ENCODE results near the gene CALML3.

Gene CALML3

DNA sequence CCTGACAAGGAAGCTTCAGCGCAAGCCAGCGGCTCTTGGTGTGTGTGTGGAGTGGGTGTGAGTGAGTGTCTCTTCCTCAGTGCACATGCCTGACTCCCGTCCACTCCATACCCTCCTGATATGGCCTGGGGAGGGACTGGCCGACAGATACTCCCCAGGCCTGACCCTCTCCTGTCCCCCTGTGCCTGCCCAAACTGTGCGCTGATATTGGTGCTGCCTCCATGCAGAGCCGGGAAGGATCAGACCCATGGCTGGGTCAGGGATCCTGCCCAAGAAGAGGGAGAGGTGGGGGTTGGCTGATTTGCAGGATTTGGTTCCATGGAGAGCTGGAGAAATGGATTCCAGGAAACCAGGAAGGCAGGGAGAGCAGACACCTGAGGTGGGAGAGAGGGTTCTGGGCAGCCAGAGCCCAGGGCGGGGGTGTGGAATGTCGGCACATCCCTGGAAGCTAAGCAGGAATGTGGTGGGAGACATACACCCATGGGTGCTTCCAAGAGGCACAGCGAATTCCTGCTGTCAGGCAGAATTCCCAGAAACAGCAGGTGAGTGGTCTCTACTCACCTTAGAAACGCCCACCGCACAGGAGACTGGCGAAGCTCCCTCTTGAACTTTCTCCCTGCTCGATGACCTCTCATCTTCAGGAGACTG, 31.7 kb upstream of the CALML3 start:
- Histone ChIP-seq H3K27me3 (ENCODE audit: control insufficient read depth, insufficient read depth, low read length) (no peaks in the 10 kb centered on the region), H3K4me1 (ENCODE audit: control insufficient read depth, insufficient read depth, low read length) (peaks cover 10% of the 10 kb centered on the region), H3K9ac (ENCODE audit: low read length) (no peak overlapping the region), H3K27ac (ENCODE audit: low read depth, low read length) (no peak overlapping the region), H3K9me3 (ENCODE audit: control insufficient read depth, insufficient read depth, low read depth, low read length) (peaks cover 21% of the 10 kb centered on the region), H3K36me3 (ENCODE audit: control insufficient read depth, insufficient read depth, low read length) (no peaks in the 10 kb centered on the region), H3K4me3 (ENCODE audit: low read depth, low read length) (no peak overlapping the region)

DNA sequence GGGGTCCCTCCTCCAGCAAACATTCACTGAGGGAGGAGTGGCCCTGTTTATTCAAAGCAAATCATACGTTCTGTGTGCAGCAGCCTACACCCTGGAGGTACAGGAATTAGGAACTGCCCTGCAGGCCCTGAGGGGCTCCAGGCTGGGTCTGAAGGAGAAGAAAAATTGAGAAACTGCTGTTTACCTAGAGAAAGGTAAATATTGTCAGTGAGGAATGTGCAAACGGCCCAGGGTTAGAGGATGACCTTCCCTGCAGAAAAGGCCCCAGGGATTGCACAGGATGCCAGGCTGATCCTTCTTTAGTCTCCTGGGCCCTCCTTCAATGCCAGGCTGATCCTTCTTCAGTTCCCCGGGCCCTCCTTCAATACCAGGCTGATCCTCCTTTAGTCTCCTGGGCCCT, 31.1 kb upstream of the CALML3 start:
- no peaks in the 10 kb centered on the region for H3K27me3 ChIP-seq (ENCODE audit: control insufficient read depth, insufficient read depth, low read length)
- H3K9ac ChIP-seq (ENCODE audit: low read length): no peak overlapping the region
- no peaks in the 10 kb centered on the region for H3K36me3 ChIP-seq (ENCODE audit: control insufficient read depth, insufficient read depth, low read length)
- no peak overlapping the region for H3K4me3 ChIP-seq (ENCODE audit: low read depth, low read length)
- no peak overlapping the region for H3K27ac ChIP-seq (ENCODE audit: low read depth, low read length)
- peaks cover 3% of the 10 kb centered on the region; the same call in 1 of the 2 replicates for H3K4me1 ChIP-seq (ENCODE audit: control insufficient read depth, insufficient read depth, low read length)
- H3K9me3 ChIP-seq (ENCODE audit: control insufficient read depth, insufficient read depth, low read depth, low read length): peaks cover 21% of the 10 kb centered on the region

DNA sequence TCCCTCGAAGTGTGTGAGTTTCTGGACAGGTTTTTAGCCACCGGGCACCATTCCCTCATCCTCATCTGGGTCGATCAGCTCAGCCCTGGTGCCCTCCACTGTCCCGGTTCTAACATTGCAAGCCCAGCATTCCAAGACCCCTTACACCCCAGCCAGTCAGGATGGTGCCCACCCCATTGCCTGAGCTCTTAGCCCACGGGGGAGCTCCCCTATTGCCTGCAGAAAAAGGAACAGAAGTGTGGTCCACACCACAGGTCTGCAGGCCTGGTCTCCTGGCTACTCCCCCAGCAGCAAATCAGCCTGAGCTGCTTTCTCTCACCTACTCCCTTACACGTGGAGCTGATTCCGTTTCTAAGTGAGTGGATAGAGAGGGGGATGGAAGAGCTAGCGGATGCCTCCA, 30.1 kb upstream of the CALML3 start:
- Histone ChIP-seq H3K27ac (ENCODE audit: low read depth, low read length) (no peak overlapping the region), H3K4me3 (ENCODE audit: low read depth, low read length) (no peak overlapping the region), H3K27me3 (ENCODE audit: control insufficient read depth, insufficient read depth, low read length) (no peaks in the 10 kb centered on the region), H3K9me3 (ENCODE audit: control insufficient read depth, insufficient read depth, low read depth, low read length) (peaks cover 21% of the 10 kb centered on the region), H3K36me3 (ENCODE audit: control insufficient read depth, insufficient read depth, low read length) (no peaks in the 10 kb centered on the region), H3K9ac (ENCODE audit: low read length) (no peak overlapping the region), H3K4me1 (ENCODE audit: control insufficient read depth, insufficient read depth, low read length) (peaks cover 3% of the 10 kb centered on the region; the same call in 1 of the 2 replicates)

DNA sequence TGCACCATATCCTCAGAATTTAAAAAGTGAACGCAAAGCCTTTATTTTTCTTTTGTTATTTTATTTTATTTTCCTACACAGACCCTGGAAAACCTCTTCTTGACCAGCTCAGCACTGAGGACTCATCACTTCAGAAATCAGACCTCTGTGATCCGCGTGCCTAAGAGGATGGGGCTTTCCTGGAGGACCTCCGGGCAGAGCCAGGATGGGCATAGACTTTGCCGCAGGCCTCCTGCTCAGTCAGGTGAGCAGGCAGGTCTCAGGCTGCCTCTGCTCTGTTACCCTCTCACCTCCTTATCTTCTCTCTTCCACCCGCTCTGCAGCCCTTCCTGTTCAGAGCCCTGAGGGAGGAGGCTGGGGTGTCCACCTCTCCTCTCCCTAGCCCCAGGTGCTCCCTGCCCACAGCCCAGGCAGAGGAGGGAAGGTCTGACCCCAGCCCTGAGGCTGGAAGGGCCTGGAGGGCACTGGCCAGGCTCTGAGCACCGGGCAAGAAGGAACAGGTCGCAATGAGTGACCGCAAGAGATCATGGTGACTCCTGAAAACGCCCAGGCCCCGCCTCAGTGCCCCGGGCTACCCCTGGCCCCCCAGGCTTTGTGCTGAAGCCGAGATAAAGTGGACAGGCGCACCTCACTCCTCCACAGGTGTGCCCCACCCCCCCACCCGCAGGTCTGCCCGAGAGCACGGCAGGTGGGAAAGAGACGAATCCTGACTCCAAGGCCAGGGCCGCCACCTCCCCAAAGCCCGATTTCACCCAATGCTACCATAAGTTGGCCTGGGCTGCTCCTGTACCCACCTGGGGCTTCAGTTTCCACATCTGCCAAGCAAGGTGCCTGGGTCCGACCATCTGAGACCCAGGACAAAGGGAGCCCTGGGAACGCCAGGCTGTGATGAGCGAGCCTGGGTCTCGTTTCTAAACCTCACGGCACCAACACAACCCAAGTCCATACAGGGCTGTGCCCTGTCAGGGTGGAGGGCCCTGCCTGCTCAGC, 28.2 kb upstream of the CALML3 start:
- H3K27ac ChIP-seq (ENCODE audit: low read depth, low read length): no peak overlapping the region
- peaks cover 5% of the 10 kb centered on the region; the same call in 1 of the 2 replicates for H3K4me1 ChIP-seq (ENCODE audit: control insufficient read depth, insufficient read depth, low read length)
- H3K9me3 ChIP-seq (ENCODE audit: control insufficient read depth, insufficient read depth, low read depth, low read length): peaks cover 16% of the 10 kb centered on the region
- no peak overlapping the region for H3K9ac ChIP-seq (ENCODE audit: low read length)
- H3K27me3 ChIP-seq (ENCODE audit: control insufficient read depth, insufficient read depth, low read length): peaks cover 7% of the 10 kb centered on the region; the same call in 1 of the 2 replicates
- no peaks in the 10 kb centered on the region for H3K36me3 ChIP-seq (ENCODE audit: control insufficient read depth, insufficient read depth, low read length)
- H3K4me3 ChIP-seq (ENCODE audit: low read depth, low read length): no peak overlapping the region

DNA sequence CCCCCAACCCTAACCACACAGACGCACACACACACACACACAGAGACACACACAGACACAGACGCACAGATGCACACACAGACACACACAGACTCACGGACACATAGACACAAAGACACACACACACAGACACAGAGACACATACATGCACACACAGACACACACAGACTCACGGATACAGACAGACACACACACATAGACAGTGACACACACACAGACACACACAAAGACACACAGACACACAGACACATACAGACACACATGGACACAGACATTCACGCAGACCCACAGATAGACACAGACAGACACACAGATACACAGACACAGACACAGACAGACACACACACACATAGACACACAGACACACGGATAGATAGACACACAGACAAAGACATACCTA, 27.5 kb upstream of the CALML3 start:
- H3K4me1 ChIP-seq (ENCODE audit: control insufficient read depth, insufficient read depth, low read length): peaks cover 5% of the 10 kb centered on the region; the same call in 1 of the 2 replicates
- no peak overlapping the region for H3K4me3 ChIP-seq (ENCODE audit: low read depth, low read length)
- H3K27me3 ChIP-seq (ENCODE audit: control insufficient read depth, insufficient read depth, low read length): peaks cover 7% of the 10 kb centered on the region; the same call in 1 of the 2 replicates
- no peak overlapping the region for H3K9ac ChIP-seq (ENCODE audit: low read length)
- H3K36me3 ChIP-seq (ENCODE audit: control insufficient read depth, insufficient read depth, low read length): no peaks in the 10 kb centered on the region
- H3K27ac ChIP-seq (ENCODE audit: low read depth, low read length): no peak overlapping the region
- H3K9me3 ChIP-seq (ENCODE audit: control insufficient read depth, insufficient read depth, low read depth, low read length): peaks cover 8% of the 10 kb centered on the region

DNA sequence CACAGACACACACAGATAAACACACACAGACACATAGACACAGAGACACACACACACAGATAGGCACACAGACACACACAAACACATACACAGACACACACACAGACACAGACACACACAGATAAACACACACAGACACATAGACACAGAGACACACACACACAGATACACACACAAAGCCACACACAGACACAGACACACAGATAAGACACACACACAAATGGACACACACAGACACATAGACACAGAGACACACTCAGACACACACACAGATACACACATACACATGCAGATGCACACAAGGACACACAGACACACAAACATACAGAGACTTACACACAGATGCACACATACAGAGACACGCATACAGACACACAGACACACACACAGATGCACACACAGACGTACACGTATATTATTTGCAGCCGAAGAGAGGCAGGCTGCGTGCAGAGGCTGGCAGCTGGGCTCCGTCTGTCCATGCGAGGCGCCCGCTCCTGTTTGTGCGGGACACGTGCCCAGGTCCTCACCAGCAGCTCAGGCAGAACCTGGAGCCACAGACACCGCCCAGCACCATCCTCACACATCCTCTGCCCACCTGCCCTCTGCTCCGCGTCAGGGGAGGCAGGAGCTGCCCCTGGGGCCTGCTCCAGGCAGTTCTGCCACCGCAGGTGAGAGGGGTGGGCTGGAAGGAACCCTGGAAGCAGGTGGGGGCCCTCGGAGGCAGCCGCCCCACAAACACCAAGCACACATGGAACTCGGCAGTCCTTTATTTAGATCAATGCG, 26.6 kb upstream of the CALML3 start:
- Histone ChIP-seq H3K4me3 (ENCODE audit: low read depth, low read length) (no peak overlapping the region), H3K4me1 (ENCODE audit: control insufficient read depth, insufficient read depth, low read length) (peaks cover 5% of the 10 kb centered on the region; the same call in 1 of the 2 replicates), H3K27me3 (ENCODE audit: control insufficient read depth, insufficient read depth, low read length) (peaks cover 7% of the 10 kb centered on the region; the same call in 1 of the 2 replicates), H3K9me3 (ENCODE audit: control insufficient read depth, insufficient read depth, low read depth, low read length) (no peaks in the 10 kb centered on the region; the same call in 1 of the 2 replicates), H3K27ac (ENCODE audit: low read depth, low read length) (no peak overlapping the region), H3K9ac (ENCODE audit: low read length) (no peak overlapping the region), H3K36me3 (ENCODE audit: control insufficient read depth, insufficient read depth, low read length) (no peaks in the 10 kb centered on the region)

DNA sequence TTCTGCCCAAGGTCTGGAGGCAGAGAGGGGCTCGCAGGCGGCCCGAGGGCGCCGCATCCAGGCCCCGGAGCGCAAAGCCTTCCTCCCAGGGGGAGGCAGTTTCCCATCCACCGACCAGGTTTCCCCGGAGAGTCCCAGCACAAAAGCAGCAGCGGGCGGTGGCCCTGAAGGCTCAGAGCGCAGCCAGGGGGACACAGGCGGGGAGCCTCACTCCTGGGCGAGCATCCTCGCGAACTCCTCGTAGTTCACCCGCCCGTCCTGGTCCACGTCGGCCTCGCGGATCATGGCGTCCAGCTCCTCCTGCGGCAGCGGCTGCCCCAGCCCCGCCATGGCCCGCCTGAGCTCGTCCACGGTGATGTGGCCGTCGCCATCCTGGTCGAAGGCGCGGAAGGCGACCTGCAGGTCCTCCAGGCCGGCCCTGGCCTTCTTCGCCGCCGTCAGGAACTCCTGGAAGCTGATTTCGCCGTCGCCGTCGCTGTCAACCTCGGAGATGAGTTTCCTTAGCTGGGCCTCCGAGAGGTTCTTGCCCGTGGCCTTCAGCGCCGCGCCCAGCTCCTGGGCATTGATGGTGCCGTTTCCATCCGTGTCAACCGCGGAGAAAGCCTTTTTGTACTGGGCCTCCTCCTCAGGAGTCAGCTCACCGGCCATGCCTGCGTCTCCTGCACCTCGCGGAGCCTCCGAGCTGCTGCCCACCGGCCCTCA, 25.8 kb upstream of the CALML3 start:
- Histone ChIP-seq H3K36me3 (ENCODE audit: control insufficient read depth, insufficient read depth, low read length) (no peaks in the 10 kb centered on the region), H3K27ac (ENCODE audit: low read depth, low read length) (no peak overlapping the region), H3K9ac (ENCODE audit: low read length) (no peak overlapping the region), H3K4me1 (ENCODE audit: control insufficient read depth, insufficient read depth, low read length) (peaks cover 5% of the 10 kb centered on the region; the same call in 1 of the 2 replicates), H3K4me3 (ENCODE audit: low read depth, low read length) (no peak overlapping the region), H3K27me3 (ENCODE audit: control insufficient read depth, insufficient read depth, low read length) (peaks cover 7% of the 10 kb centered on the region; the same call in 1 of the 2 replicates), H3K9me3 (ENCODE audit: control insufficient read depth, insufficient read depth, low read depth, low read length) (no peaks in the 10 kb centered on the region)

DNA sequence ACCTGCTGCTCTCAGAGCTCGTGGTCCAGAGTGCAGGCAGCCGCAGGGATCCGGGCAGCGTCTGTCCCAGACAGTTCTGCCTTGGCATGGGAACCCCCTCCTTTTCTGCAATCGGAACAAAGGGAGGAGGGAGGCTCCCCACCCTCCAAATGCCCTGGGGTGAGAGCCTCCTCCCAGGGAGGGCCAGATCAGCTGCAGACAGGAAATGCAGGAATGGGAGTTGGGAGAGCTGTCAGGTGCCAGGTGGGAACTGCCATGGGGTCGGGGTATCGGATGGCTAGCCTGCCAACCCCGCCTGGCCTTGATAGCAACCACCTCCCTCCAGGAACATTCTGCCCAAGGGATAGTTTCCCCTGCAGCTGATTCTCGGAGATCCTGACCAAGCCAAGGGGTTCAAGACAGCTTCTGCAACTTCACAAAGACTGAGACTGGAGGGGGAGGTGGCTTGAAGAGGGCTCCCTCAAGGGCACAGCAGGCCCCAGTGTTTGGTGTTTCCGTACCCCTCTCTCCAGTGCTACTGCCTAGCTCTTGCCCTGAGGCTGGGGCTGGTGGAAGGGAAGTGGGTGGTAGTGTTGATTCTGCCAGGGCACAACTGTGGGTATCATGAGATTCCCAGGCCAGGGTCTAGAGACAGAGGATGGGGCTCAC, 25.1 kb upstream of the CALML3 start, which contains the start of gene CALML5:
Gene CALML5 (minus strand): TSS at position 78 of the 648 bp plus-strand sequence. CDS start 132 bp downstream, outside the sequence.
- Histone ChIP-seq H3K36me3 (ENCODE audit: control insufficient read depth, insufficient read depth, low read length) (no peaks in the 10 kb centered on the region), H3K27ac (ENCODE audit: low read depth, low read length) (no peak within 1 kb of the TSS), H3K4me3 (ENCODE audit: low read depth, low read length) (no peak within 1 kb of the TSS), H3K9me3 (ENCODE audit: control insufficient read depth, insufficient read depth, low read depth, low read length) (no peaks in the 10 kb centered on the region), H3K27me3 (ENCODE audit: control insufficient read depth, insufficient read depth, low read length) (peaks cover 7% of the 10 kb centered on the region; the same call in 1 of the 2 replicates), H3K9ac (ENCODE audit: low read length) (no peak within 1 kb of the TSS), H3K4me1 (ENCODE audit: control insufficient read depth, insufficient read depth, low read length) (peaks cover 5% of the 10 kb centered on the region; the same call in 1 of the 2 replicates)

DNA sequence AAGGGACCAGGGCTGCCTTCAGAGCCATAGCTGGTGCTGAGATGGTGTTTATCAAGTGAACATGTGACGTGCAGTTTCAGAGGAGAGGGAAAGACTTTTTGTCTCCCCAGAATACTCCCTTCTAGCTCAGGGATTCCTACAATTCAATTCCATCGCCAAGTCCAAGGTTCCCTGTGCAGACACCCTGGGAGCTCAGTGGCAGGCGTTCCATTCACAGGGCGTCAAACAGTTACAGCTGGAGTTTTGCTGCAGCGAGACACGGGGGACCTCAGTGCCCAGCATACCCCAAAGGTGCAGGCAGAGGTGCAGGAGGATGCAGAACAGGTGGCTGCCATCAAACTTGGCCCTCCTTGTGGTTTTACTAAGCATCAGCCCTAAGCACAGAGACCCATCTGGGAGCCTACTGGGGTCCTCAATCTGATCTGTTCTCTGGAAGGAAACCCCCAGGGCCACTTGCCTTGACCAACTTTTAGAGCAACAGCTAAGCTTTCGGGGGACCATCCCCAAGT, 24.5 kb upstream of the CALML3 start:
- H3K9ac ChIP-seq (ENCODE audit: low read length): no peak overlapping the region
- peaks cover 7% of the 10 kb centered on the region; the same call in 1 of the 2 replicates for H3K27me3 ChIP-seq (ENCODE audit: control insufficient read depth, insufficient read depth, low read length)
- H3K4me3 ChIP-seq (ENCODE audit: low read depth, low read length): no peak overlapping the region
- H3K9me3 ChIP-seq (ENCODE audit: control insufficient read depth, insufficient read depth, low read depth, low read length): no peaks in the 10 kb centered on the region
- H3K4me1 ChIP-seq (ENCODE audit: control insufficient read depth, insufficient read depth, low read length): peaks cover 5% of the 10 kb centered on the region; the same call in 1 of the 2 replicates
- no peak overlapping the region for H3K27ac ChIP-seq (ENCODE audit: low read depth, low read length)
- no peaks in the 10 kb centered on the region for H3K36me3 ChIP-seq (ENCODE audit: control insufficient read depth, insufficient read depth, low read length)

All from HUES6 (cell line).